SK-N-SH treated with all-trans-retinoic acid at 6 μM for 48 hours (cell line): Measurements from ENCODE around the gene RAC2.

ENCODE experiments used
- ARNTL ChIP-seq: fragments of 450-650 bp; formaldehyde crosslinking; IDR thresholded peaks from 2 replicates; pipeline ENCODE4 v1.5.0; 2020; ENCODE audit warnings: low read depth, mild to moderate bottlenecking, moderate library complexity, borderline replicate concordance
- CSDC2 ChIP-seq: fragments of 250-450 bp; sonication (Bioruptor Pico); IDR thresholded peaks from 2 replicates; pipeline ENCODE4 v1.5.0; 2020; ENCODE audit warnings: mild to moderate bottlenecking, moderate library complexity
- PPARA ChIP-seq: fragments of 250-450 bp; sonication (Bioruptor Pico); IDR thresholded peaks from 2 replicates; pipeline ENCODE4 v1.5.0; 2020; ENCODE audit warnings: mild to moderate bottlenecking, borderline replicate concordance
- TF ChIP-seq, protein P1 (sequence below): fragments of 250-450 bp; sonication (Bioruptor Pico); IDR thresholded peaks from 2 replicates; pipeline ENCODE4 v1.8.0; 2020; ENCODE audit warnings: mild to moderate bottlenecking, moderate library complexity, borderline replicate concordance

DNA sequence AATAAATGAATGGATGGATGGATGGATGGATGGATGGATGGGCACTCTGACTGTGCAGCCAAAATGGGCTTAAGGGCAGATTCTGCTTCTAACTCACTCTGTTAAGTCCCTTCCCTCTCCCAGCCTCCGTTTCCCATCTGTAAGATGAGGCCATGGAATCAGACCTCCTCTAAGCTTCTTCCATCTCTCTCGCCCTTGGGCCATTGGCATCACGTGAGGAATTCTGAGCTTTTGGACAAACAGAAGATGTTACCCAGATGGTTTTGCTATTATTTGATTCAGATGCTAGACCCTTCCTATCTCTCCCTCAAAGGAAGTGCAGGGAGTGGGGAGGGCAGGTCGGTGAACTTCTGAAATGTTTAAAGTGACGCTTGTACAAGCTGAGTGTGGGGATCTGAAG is 34.2 kb upstream of the RAC2 start:
- no peak for TF ChIP-seq CSDC2
- TF ChIP-seq, protein P1, sequence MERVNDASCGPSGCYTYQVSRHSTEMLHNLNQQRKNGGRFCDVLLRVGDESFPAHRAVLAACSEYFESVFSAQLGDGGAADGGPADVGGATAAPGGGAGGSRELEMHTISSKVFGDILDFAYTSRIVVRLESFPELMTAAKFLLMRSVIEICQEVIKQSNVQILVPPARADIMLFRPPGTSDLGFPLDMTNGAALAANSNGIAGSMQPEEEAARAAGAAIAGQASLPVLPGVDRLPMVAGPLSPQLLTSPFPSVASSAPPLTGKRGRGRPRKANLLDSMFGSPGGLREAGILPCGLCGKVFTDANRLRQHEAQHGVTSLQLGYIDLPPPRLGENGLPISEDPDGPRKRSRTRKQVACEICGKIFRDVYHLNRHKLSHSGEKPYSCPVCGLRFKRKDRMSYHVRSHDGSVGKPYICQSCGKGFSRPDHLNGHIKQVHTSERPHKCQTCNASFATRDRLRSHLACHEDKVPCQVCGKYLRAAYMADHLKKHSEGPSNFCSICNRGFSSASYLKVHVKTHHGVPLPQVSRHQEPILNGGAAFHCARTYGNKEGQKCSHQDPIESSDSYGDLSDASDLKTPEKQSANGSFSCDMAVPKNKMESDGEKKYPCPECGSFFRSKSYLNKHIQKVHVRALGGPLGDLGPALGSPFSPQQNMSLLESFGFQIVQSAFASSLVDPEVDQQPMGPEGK (CRISPR knock-in tag): no peak
- no peak for TF ChIP-seq ARNTL (CRISPR knock-in tag)
- no peak for TF ChIP-seq PPARA
